Breast epithelium (tissue), 3 donors: Measurements from ENCODE around the gene PHIP.

Source experiments
- POLR2A ChIP-seq: fragments of 450-650 bp; IDR thresholded peaks from one replicate; pipeline ENCODE4 v1.6.1; 2016; ENCODE audit warnings: antibody characterized with exemption, mild to moderate bottlenecking, moderate library complexity
- TF ChIP-seq, protein P1 (sequence below), 3 donors: fragments of 450-650 bp; IDR thresholded peaks; one replicate each; pipeline ENCODE4 v1.5.1; 2016 to 2017; ENCODE audit warnings: antibody characterized with exemption in 3 of 3, mild to moderate bottlenecking in 3 of 3, moderate library complexity in 3 of 3

DNA sequence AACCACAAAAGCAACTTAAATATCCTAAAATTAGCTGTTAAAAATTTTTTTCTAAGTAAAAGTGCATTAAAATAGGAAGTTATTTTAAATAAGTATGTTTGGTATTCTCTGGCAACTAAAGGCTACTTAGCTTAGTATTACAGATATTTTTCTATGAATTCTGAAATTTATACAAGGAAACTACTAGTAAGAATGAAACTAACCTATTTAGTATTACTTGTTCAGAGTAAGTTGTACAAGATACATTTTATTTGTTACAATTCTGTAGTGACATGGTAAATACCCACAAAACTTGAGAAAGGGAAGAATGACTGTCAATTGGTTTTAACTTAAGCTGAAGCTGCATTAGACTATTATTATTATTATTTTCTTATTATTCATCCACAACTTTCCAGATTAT lies 6.5 kb downstream of the PHIP start:
- TF ChIP-seq POLR2A = no peak
- TF ChIP-seq, protein P1, sequence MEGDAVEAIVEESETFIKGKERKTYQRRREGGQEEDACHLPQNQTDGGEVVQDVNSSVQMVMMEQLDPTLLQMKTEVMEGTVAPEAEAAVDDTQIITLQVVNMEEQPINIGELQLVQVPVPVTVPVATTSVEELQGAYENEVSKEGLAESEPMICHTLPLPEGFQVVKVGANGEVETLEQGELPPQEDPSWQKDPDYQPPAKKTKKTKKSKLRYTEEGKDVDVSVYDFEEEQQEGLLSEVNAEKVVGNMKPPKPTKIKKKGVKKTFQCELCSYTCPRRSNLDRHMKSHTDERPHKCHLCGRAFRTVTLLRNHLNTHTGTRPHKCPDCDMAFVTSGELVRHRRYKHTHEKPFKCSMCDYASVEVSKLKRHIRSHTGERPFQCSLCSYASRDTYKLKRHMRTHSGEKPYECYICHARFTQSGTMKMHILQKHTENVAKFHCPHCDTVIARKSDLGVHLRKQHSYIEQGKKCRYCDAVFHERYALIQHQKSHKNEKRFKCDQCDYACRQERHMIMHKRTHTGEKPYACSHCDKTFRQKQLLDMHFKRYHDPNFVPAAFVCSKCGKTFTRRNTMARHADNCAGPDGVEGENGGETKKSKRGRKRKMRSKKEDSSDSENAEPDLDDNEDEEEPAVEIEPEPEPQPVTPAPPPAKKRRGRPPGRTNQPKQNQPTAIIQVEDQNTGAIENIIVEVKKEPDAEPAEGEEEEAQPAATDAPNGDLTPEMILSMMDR (IDR thresholded peaks at IDR 0.05) = no peak
